GM12801 (cell line): ENCODE data around the gene PCSK6.

ENCODE experiments used
- TF ChIP-seq, protein P1 (sequence below): IDR thresholded peaks from one replicate; pipeline ENCODE4 v1.5.1; 2011; ENCODE audit warnings: control low read depth; ENCODE audit not compliant: insufficient read length; ENCODE audit errors: extremely low read depth

Gene PCSK6

DNA sequence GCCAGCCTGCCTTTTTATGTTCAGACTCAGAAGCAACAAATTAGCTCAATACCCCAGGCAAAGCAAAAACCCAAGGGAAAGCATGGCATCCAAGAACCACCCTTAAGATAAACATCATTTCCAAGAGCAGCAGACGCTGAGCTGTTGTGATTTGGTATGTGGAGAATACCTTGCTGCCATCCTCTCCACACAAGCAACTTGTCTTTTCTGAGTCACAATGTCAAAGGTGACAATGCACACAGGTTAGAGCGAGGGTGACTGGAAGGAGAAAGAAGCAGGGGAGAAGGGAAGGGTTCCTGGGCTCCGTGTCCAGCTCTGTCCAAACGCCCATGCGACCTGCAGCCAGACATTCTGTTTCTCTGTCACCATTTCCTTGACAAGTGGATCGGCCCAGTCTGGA is 6.0 kb downstream of the PCSK6 start:
- TF ChIP-seq, protein P1, sequence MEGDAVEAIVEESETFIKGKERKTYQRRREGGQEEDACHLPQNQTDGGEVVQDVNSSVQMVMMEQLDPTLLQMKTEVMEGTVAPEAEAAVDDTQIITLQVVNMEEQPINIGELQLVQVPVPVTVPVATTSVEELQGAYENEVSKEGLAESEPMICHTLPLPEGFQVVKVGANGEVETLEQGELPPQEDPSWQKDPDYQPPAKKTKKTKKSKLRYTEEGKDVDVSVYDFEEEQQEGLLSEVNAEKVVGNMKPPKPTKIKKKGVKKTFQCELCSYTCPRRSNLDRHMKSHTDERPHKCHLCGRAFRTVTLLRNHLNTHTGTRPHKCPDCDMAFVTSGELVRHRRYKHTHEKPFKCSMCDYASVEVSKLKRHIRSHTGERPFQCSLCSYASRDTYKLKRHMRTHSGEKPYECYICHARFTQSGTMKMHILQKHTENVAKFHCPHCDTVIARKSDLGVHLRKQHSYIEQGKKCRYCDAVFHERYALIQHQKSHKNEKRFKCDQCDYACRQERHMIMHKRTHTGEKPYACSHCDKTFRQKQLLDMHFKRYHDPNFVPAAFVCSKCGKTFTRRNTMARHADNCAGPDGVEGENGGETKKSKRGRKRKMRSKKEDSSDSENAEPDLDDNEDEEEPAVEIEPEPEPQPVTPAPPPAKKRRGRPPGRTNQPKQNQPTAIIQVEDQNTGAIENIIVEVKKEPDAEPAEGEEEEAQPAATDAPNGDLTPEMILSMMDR = no peak

DNA sequence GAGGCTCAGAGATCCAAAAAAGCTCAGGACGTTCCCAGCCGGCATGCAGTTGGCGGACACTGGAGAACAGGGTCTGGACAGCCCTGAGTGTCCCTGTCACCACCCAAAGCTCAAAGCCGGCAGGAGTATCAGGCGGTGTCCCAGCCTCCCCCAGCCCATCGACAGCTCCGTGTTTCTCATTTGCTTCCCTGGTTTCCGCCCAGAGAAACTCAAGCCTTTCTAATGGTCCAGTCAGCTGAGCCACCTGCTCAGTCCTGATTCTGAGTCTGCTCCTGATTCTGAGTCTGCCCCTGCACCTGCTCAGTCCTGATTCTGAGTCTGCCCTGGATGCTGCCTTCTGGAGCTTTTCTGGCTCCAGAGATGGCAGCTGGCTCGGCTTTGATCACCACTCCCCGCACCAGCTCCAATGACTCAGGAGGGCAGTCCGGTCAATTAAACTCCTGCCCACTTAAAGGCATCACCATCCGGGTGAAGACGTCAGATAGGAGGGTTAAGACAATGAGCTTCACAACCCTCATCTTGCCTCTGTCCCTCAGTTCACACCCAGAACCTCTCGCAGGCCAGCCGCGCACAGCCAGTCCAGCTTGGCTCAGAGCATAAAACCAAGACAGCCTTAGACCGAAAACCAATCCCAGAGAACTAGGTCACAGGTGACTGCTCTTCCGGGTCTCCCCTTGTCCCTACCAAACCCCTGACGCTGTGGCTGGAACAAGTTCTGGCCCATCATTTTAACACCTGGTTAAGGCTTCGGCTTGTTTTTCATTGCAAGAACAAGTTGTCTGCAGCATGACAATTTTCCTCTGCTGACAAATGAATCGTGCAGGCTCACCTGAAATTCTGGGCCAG is 6.8 kb downstream of the PCSK6 start:
- TF ChIP-seq, protein P1 = no peak

DNA sequence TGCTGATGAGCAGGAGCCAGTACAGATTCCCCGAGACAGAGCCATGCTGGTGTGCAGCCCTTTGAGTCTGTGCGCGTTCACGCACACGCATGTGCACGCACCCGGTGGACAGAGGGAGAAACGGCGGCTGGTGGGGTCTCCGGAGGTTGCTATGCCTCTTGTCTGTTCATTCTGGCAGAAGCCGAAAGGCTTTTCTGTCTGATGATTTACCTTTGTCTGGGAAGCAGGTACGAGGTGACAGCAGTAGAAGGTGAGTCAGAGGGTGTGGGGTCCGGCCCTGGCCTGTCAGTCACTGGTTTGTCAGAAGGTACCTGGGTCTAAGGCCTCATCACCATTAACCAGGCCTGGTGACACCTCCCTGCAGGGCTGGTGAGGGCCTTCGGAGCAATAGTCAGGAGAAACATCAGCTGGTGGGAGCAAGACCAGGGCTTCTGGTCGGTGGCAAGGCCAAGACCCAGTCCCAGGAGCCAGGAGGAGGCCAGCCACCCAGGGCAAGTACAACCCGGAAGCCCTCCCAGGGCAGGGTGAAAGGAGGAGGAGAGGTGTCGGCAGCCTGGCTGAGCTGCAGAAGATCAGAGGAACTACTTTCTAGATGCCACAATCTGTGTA is 7.5 kb downstream of the PCSK6 start:
- TF ChIP-seq, protein P1 = no peak

DNA sequence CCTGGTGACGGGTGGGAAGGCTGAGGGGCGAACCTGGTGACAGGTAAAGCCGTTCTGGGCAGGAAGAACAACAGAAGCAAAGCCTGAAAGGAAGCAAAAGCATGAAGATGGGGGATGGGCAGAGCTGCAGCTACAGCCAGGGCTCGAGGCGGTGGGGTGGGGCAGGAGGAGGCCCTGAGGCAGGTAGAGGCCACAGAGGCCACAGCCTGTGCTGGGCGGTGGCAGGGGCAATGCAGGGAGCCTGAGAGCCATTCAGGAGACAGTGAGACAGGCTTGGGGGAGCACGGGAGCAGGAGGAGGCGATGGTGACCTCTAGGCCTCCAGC is 8.2 kb downstream of the PCSK6 start:
- TF ChIP-seq, protein P1 = no peak

DNA sequence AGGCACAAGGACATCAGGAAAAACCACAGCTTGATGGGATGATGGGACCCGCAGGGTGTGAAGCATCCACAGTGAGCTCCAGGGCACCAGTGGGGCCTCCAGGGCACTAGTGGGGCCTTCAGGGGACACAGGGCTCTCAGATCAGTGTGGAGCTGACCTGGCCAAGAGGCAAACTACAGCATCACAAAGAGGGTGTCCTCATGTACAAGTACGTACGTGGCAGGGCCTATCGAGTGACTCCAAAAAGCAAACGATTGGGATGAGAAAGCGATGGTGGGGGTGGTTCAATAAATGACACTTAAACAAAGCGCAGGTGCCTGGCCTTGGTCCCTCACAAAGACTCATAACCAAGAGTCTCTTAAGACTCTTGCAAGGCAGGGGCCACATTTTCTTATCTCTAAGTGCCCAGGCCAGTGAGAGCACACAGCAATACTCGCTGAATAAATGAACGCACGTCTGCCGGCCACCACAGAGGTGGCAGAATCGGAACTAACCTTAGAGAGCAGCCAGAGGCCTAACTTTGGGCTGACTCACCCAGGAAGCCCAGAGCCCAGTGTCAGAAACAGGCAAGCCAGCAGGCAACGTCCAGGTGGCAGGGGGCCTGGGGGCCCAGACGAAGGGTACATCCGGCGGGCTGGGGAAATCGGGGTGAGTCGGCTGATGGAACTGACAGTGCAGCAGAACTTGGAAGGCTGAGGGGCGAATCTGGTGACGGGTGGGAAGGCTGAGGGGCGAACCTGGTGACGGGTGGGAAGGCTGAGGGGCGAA is 8.7 kb downstream of the PCSK6 start:
- TF ChIP-seq, protein P1 = no peak

DNA sequence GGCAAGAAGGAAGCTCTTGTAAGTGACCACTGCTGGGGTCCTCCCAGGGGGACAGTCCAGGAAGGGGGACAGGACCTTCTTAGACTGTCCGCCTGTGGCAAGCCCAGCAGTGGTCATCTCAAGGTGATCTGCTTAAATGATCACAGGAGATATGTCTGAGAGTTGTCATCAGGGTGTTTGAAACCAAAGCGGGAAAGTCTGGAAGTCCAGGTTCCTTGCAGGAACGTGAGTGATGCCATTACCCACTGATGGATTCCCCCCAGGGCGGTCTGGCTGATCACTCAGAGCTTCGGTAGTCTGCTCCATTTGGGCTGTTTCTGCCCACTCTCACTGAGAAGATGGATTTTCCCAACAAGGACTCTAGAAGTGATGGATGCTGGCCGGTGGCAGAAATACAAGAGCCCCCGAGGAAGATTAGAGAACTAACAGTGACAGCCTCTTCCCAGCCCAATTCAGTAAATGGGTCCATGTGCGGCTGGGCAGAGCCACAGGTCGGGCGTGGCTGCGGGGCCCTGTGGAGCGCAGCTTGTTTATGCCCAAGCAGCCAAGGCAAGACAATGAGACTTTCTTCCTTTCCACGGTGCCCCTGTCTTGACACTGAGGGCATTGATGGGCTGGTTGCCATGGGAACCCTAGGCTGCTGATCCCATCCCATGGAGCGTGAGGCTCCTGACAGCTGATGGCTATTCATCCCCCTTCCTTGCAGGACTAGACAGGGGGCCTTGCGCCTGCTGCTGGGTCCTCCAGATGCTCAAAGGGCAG is 9.5 kb downstream of the PCSK6 start:
- TF ChIP-seq, protein P1 = no peak
